Hepatocyte (in vitro differentiated cells): ENCODE data around the gene RIN2. TPM values are rescaled to one million over a fixed set of nuclear protein-coding genes. Genes with fewer than 3 reads are reported as not detected.

Source experiments
- DNase-seq: peaks from one replicate; pipeline ENCODE4 v3.0.0-alpha.2; 2016; ENCODE audit warnings: low spot score
- H2AFZ ChIP-seq: fragments of 200-600 bp; sonication (generic); 2 replicates; pipeline ENCODE4 v1.6.0; 2016; ENCODE audit warnings: antibody characterized with exemption, mild to moderate bottlenecking
- H3K27ac ChIP-seq: fragments of 200-600 bp; sonication (generic); 2 replicates; pipeline ENCODE4 v1.5.1; 2016; ENCODE audit warnings: mild to moderate bottlenecking
- H3K27me3 ChIP-seq: fragments of 200-600 bp; sonication (generic); 2 replicates; pipeline ENCODE4 v1.6.1; 2016
- H3K36me3 ChIP-seq: fragments of 200-600 bp; sonication (generic); replicated peaks from 2 replicates; pipeline ENCODE4 v1.5.1; 2016; ENCODE audit warnings: low read depth; ENCODE audit not compliant: insufficient read depth
- H3K4me1 ChIP-seq: fragments of 200-600 bp; sonication (generic); 2 replicates; pipeline ENCODE4 v1.5.1; 2016; ENCODE audit warnings: mild to moderate bottlenecking, moderate library complexity; ENCODE audit not compliant: insufficient read depth
- H3K4me2 ChIP-seq: fragments of 200-600 bp; sonication (generic); 2 replicates; pipeline ENCODE4 v1.6.0; 2016
- H3K4me3 ChIP-seq: fragments of 200-600 bp; sonication (generic); 2 replicates; pipeline ENCODE4 v1.5.1; 2016; ENCODE audit warnings: mild to moderate bottlenecking
- H3K79me2 ChIP-seq: fragments of 200-600 bp; sonication (generic); 2 replicates; pipeline ENCODE4 v1.6.0; 2017; ENCODE audit warnings: mild to moderate bottlenecking
- H3K9me2 ChIP-seq: fragments of 200-600 bp; sonication (generic); replicated peaks from 2 replicates; pipeline ENCODE4 v1.6.0; 2017; ENCODE audit warnings: mild to moderate bottlenecking; ENCODE audit not compliant: insufficient read depth
- H3K9me3 ChIP-seq: fragments of 200-600 bp; sonication (generic); 2 replicates; pipeline ENCODE4 v1.5.1; 2016; ENCODE audit warnings: low read depth, mild to moderate bottlenecking
- H4K20me1 ChIP-seq: fragments of 200-600 bp; sonication (generic); 2 replicates; pipeline ENCODE4 v1.6.0; 2016; ENCODE audit warnings: mild to moderate bottlenecking; ENCODE audit not compliant: insufficient read depth, poor library complexity, severe bottlenecking
- EZH2 ChIP-seq: fragments of 200-600 bp; sonication (generic); IDR thresholded peaks from 2 replicates; pipeline ENCODE4 v1.6.1; 2016; ENCODE audit warnings: antibody characterized with exemption, mild to moderate bottlenecking, borderline replicate concordance
- EZH2phosphoT487 ChIP-seq: fragments of 200-600 bp; sonication (generic); IDR thresholded peaks from one replicate; pipeline ENCODE4 v1.6.1; 2018; ENCODE audit warnings: antibody characterized with exemption, mild to moderate bottlenecking, low read depth, moderate library complexity; ENCODE audit not compliant: unreplicated experiment, severe bottlenecking
- WGBS: methylation state at CpG from one replicate; pipeline ENCODE4 v1.1.6; 2016; ENCODE audit warnings: low lambda C conversion rate; ENCODE audit errors: missing lambda C conversion rate; 5-methylcytosine and 5-hydroxymethylcytosine counted together
- polyA plus RNA-seq: library from polyadenylated mRNA; unstranded; fragments of >200 nt; fragmentation: Nextera tagmentation; extraction: Ambion mirVana; gene quantifications from 2 replicates; pipeline ENCODE4 v1.2.1, GENCODE V29; 2016
- total RNA-seq: library from RNA; depleted of rRNA; stranded (reverse); fragments of >200 nt; gene quantifications from 2 replicates; pipeline ENCODE4 v1.2.3, GENCODE V29; 2014
- TF ChIP-seq, protein P1 (sequence below): fragments of 200-600 bp; sonication (generic); IDR thresholded peaks from 2 replicates; pipeline ENCODE4 v1.5.1; 2016; ENCODE audit warnings: antibody characterized with exemption, mild to moderate bottlenecking; ENCODE audit not compliant: poor library complexity

RIN2 gene
- total and polyA plus RNA-seq, 2 experiments from 2014 or later, result 24.5 to 39.0 TPM

GRCh38 chr20:19786311-19786710 is 28.3 kb downstream of the RIN2 start:
- WGBS, result 55% methylated on average over 5 of the region's 5 CpGs
- H2AFZ ChIP-seq, result no peak overlapping the region
- peaks cover 16% of the 10 kb centered on the region for H3K79me2 ChIP-seq

DNA sequence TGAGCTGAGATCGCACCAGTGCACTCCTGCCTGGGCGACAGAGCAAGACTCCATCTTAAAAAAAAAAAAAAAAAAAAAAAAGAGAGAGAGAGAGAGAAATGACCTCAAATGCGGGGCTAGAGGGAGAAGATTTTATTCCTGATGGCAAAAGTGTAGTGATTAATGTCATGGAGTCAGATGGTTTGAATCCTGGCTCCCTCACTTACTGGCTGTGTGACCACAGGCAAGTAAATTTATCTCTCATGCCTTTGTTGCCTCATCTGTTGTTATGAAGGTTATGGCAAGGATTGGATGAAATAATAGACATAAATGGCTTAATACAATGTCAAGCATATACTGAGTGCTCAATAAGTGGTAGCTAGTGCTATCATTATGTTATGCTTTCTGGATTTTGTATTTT is 29.3 kb downstream of the RIN2 start:
- Histone ChIP-seq H3K9me2 (no peaks in the 10 kb centered on the region), H3K27me3 (no peaks in the 10 kb centered on the region), H3K9me3 (no peaks in the 10 kb centered on the region), H3K4me3 (no peak overlapping the region), H4K20me1 (no peaks in the 10 kb centered on the region), H3K79me2 (peaks cover 13% of the 10 kb centered on the region), H3K36me3 (no peaks in the 10 kb centered on the region), H3K4me2 (no peak overlapping the region), H3K4me1 (peaks cover 29% of the 10 kb centered on the region), H3K27ac (no peak overlapping the region), H2AFZ (no peak overlapping the region)
- TF ChIP-seq, protein P1, sequence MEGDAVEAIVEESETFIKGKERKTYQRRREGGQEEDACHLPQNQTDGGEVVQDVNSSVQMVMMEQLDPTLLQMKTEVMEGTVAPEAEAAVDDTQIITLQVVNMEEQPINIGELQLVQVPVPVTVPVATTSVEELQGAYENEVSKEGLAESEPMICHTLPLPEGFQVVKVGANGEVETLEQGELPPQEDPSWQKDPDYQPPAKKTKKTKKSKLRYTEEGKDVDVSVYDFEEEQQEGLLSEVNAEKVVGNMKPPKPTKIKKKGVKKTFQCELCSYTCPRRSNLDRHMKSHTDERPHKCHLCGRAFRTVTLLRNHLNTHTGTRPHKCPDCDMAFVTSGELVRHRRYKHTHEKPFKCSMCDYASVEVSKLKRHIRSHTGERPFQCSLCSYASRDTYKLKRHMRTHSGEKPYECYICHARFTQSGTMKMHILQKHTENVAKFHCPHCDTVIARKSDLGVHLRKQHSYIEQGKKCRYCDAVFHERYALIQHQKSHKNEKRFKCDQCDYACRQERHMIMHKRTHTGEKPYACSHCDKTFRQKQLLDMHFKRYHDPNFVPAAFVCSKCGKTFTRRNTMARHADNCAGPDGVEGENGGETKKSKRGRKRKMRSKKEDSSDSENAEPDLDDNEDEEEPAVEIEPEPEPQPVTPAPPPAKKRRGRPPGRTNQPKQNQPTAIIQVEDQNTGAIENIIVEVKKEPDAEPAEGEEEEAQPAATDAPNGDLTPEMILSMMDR, result no peak
- TF ChIP-seq EZH2phosphoT487 (no peak), EZH2 (no peak)
- no peak for DNase-seq
- whole genome bisulfite sequencing, result 100% methylated on average over 3 of the region's 3 CpGs

More at GRCh38 chr20:19786311-19786710, 28.3 kb downstream of the RIN2 start:
- Histone ChIP-seq H3K27me3 (no peaks in the 10 kb centered on the region), H3K27ac (peak overlapping the region; percentile 75), H3K4me1 (peaks cover 29% of the 10 kb centered on the region), H3K9me2 (no peaks in the 10 kb centered on the region), H3K4me2 (no peak overlapping the region), H3K36me3 (no peaks in the 10 kb centered on the region), H3K9me3 (no peaks in the 10 kb centered on the region), H3K4me3 (no peak overlapping the region), H4K20me1 (no peaks in the 10 kb centered on the region)
- TF ChIP-seq EZH2 (no peak), EZH2phosphoT487 (no peak)
- TF ChIP-seq, protein P1, result no peak
- DNase-seq, result no peak

GRCh38 chr20:19789009-19789408 is 31.0 kb downstream of the RIN2 start:
- Histone ChIP-seq H3K4me1 (peaks cover 23% of the 10 kb centered on the region), H3K36me3 (no peaks in the 10 kb centered on the region), H3K9me3 (no peaks in the 10 kb centered on the region), H3K9me2 (no peaks in the 10 kb centered on the region), H3K4me3 (no peak overlapping the region), H3K79me2 (peaks cover 9% of the 10 kb centered on the region), H3K4me2 (no peak overlapping the region), H3K27me3 (no peaks in the 10 kb centered on the region), H4K20me1 (no peaks in the 10 kb centered on the region), H2AFZ (no peak overlapping the region), H3K27ac (no peak overlapping the region)
- DNase-seq, result no peak
- WGBS, result 65% methylated on average over 5 of the region's 5 CpGs
- TF ChIP-seq, protein P1, result peak; percentile 38
- no peak for TF ChIP-seq EZH2

DNA sequence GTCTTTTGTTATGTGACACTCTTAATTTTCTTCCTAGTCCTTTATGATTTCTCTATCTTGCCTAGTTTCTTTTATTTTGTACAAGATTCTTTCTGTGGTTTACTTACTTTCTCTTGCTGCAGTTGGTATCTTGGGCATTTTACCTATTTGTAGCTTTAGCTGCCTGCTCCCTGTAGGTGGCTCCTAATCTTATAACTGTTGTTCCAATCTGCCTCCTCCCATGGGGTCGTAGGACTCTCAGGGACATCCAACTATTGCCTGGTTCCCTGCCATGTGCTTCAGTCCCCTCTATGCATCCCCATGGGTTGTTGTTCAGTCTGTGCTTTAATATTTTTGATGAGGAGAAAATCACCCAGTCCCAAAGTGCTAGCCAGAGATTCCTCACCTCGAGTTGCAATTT is 31.4 kb downstream of the RIN2 start:
- 48% methylated on average over 2 of the region's 2 CpGs for WGBS
- TF ChIP-seq, protein P1, result no peak
- TF ChIP-seq EZH2 (no peak), EZH2phosphoT487 (no peak)
- H3K4me1 ChIP-seq, result peaks cover 19% of the 10 kb centered on the region

More for the DNA sequence above, 31.4 kb downstream of the RIN2 start:
- no peaks in the 10 kb centered on the region for H3K36me3 ChIP-seq
- no peaks in the 10 kb centered on the region for H4K20me1 ChIP-seq
- DNase-seq, result no peak
- no peaks in the 10 kb centered on the region for H3K9me3 ChIP-seq
- no peaks in the 10 kb centered on the region for H3K9me2 ChIP-seq
- H2AFZ ChIP-seq, result no peak overlapping the region
- no peak overlapping the region for H3K4me3 ChIP-seq
- no peak overlapping the region for H3K4me2 ChIP-seq
- no peaks in the 10 kb centered on the region for H3K27me3 ChIP-seq
- peaks cover 9% of the 10 kb centered on the region for H3K79me2 ChIP-seq
- H3K27ac ChIP-seq, result no peak overlapping the region
